IMR-90 (cell line): ENCODE results near the gene ERGIC1.

Experiments used
- POLR2A ChIP-seq: IDR thresholded peaks from 2 replicates; pipeline ENCODE4 v1.6.1; 2012; ENCODE audit warnings: mild to moderate bottlenecking, low read depth, low read length
- SMC3 ChIP-seq: fragments of 150-350 bp; IDR thresholded peaks from 2 replicates; pipeline ENCODE4 v1.6.1; 2016; ENCODE audit warnings: low read depth, mild to moderate bottlenecking, antibody characterized with exemption, low read length, moderate library complexity
- TF ChIP-seq, protein P1 (sequence below): fragments of 150-350 bp; IDR thresholded peaks from 2 replicates; pipeline ENCODE4 v1.6.1; 2017; ENCODE audit warnings: mild to moderate bottlenecking, antibody characterized with exemption, low read length, low read depth

DNA sequence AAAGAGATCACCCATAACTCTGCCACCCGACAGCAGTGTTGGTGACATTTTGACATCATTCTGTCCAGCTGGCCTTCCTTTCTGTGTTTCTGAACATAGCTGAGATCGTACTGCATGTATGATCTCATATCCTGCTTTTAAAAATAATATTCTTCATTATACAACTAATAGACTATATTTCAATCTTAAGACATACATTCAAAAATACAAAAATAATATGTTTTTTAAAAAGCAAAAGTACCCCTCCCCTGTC lies 77.5 kb downstream of the ERGIC1 start:
- TF ChIP-seq, protein P1, sequence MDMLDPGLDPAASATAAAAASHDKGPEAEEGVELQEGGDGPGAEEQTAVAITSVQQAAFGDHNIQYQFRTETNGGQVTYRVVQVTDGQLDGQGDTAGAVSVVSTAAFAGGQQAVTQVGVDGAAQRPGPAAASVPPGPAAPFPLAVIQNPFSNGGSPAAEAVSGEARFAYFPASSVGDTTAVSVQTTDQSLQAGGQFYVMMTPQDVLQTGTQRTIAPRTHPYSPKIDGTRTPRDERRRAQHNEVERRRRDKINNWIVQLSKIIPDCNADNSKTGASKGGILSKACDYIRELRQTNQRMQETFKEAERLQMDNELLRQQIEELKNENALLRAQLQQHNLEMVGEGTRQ = no peak
- peak; percentile 22; the same call in 1 of the 2 replicates for TF ChIP-seq POLR2A
- no peak for TF ChIP-seq SMC3
